Chondrocyte (in vitro differentiated cells): Measurements from ENCODE around the gene GAK. TPM values are rescaled to one million over a fixed set of nuclear protein-coding genes. Genes with fewer than 3 reads are reported as not detected.

Experiments used
- DNase-seq: peaks from one replicate; pipeline ENCODE4 v3.0.0; 2021; ENCODE audit warnings: mixed read lengths, low spot score
- H3K27ac Mint-ChIP-seq: one replicate; pipeline ENCODE4 v1.8.0; 2021; ENCODE audit warnings: mild to moderate bottlenecking, moderate library complexity, mixed read lengths; ENCODE audit not compliant: unreplicated experiment
- H3K27me3 Mint-ChIP-seq: 2 replicates; pipeline ENCODE4 v1.8.0; 2021; ENCODE audit warnings: low read depth, mixed read lengths
- H3K36me3 Mint-ChIP-seq: 2 replicates; pipeline ENCODE4 v1.8.0; 2021; ENCODE audit warnings: low read depth, mixed read lengths
- H3K4me1 Mint-ChIP-seq: 2 replicates; pipeline ENCODE4 v1.8.0; 2021; ENCODE audit warnings: low read depth, mild to moderate bottlenecking, mixed read lengths
- H3K4me3 Mint-ChIP-seq: one replicate; pipeline ENCODE4 v1.8.0; 2021; ENCODE audit warnings: mild to moderate bottlenecking, moderate library complexity, mixed read lengths; ENCODE audit not compliant: unreplicated experiment
- H3K9me3 Mint-ChIP-seq: 2 replicates; pipeline ENCODE4 v1.8.0; 2021; ENCODE audit warnings: low read depth, mixed read lengths
- total RNA-seq: library from RNA; stranded (reverse); gene quantifications from 3 replicates; pipeline ENCODE4 v1.2.1, GENCODE V29; 2021
- TF ChIP-seq, protein P1 (sequence below): fragments of 200-600 bp; sonication (generic); IDR thresholded peaks from 2 replicates; pipeline ENCODE4 v1.5.0; 2021; ENCODE audit warnings: antibody characterized with exemption, mild to moderate bottlenecking, moderate library complexity

Gene GAK
- total RNA-seq, 1 donor from 2014 or later, result 61.4 TPM

DNA sequence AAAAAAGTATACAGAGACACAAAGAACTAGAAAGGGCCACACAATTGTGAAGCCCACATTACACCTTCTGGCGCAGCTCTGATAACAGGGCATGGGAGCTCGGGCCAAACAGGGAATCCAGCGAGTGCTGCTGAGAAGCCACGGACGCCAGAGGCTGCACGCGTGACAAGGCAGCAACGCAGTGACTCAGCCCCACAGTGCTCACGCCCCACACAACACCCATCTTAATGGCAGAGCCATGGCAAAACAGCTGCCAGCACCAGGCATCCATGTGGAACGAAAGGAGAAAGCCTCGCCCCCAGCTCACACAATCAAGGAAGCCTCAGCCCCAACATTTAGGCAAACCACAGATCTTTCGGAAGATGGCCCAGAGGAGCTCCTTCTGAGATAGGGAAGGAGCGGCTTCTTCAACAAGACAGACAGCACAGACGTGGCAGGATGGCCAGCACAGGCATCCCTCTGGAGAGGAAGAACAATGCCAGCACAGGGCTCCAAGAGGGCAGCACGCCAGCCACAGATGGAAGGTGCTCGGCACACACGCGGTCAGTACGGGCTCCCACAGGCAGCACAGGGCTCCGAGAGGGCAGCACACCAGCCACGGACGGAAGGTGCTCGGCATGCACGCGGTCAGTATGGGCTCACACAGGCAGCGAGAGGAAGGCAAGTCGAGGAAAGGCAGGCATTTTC lies 33.1 kb downstream of the GAK start:
- peaks cover 3% of the 10 kb centered on the region for H3K4me1 Mint-ChIP-seq
- H3K27ac Mint-ChIP-seq, result no peak overlapping the region
- peaks cover 10% of the 10 kb centered on the region for H3K36me3 Mint-ChIP-seq
- no peak for DNase-seq
- H3K27me3 Mint-ChIP-seq, result no peaks in the 10 kb centered on the region
- no peak overlapping the region for H3K4me3 Mint-ChIP-seq
- no peaks in the 10 kb centered on the region for H3K9me3 Mint-ChIP-seq
- TF ChIP-seq, protein P1, sequence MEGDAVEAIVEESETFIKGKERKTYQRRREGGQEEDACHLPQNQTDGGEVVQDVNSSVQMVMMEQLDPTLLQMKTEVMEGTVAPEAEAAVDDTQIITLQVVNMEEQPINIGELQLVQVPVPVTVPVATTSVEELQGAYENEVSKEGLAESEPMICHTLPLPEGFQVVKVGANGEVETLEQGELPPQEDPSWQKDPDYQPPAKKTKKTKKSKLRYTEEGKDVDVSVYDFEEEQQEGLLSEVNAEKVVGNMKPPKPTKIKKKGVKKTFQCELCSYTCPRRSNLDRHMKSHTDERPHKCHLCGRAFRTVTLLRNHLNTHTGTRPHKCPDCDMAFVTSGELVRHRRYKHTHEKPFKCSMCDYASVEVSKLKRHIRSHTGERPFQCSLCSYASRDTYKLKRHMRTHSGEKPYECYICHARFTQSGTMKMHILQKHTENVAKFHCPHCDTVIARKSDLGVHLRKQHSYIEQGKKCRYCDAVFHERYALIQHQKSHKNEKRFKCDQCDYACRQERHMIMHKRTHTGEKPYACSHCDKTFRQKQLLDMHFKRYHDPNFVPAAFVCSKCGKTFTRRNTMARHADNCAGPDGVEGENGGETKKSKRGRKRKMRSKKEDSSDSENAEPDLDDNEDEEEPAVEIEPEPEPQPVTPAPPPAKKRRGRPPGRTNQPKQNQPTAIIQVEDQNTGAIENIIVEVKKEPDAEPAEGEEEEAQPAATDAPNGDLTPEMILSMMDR, result no peak

DNA sequence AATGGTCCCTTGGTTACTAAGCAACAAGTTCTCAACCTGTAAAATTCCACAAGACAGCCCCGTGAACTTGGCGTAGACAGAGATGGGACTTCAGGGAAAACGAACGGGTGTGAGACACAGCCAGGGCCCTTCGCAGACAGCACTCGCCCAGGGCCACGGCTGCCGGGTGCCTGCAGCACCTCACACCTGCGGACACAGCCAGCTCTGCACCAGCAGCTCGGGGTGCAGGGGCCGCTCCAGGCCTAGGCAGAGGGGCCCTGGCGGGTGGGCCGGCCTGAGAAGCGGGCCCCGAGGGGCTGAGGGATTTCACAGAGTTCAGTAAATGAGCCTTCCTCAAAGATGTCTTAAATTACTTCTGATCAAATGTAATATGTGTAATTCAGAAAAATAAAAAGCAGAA lies 34.0 kb downstream of the GAK start:
- TF ChIP-seq, protein P1, result no peak
- peaks cover 10% of the 10 kb centered on the region for H3K36me3 Mint-ChIP-seq
- no peaks in the 10 kb centered on the region for H3K27me3 Mint-ChIP-seq
- no peak overlapping the region for H3K27ac Mint-ChIP-seq
- no peak overlapping the region for H3K4me3 Mint-ChIP-seq
- H3K9me3 Mint-ChIP-seq, result no peaks in the 10 kb centered on the region
- peaks cover 3% of the 10 kb centered on the region for H3K4me1 Mint-ChIP-seq
- no peak for DNase-seq

DNA sequence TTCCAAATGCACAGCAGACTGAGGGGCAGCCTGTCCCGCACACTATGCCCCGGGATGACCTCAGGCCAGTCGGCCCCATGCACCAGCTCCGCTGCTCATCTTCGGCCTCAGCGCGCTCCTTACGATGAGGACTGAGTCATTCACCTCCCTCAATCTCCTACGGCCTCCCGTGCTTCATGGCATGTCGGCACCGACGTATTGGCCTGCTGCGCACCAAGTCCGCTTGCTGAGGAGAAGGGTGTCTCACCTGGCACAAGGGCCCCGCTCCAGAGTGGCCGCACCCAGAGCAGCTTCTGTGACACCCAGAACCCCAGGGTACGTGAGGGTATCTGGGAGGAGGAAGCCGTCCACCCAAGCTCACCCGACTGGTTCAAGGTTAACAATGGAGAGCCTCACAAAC lies 35.5 kb downstream of the GAK start:
- Mint-ChIP-seq H3K9me3 (no peaks in the 10 kb centered on the region), H3K27me3 (no peaks in the 10 kb centered on the region), H3K36me3 (peaks cover 10% of the 10 kb centered on the region), H3K4me1 (no peaks in the 10 kb centered on the region), H3K27ac (no peak overlapping the region), H3K4me3 (no peak overlapping the region)
- no peak for DNase-seq
- TF ChIP-seq, protein P1, result no peak

DNA sequence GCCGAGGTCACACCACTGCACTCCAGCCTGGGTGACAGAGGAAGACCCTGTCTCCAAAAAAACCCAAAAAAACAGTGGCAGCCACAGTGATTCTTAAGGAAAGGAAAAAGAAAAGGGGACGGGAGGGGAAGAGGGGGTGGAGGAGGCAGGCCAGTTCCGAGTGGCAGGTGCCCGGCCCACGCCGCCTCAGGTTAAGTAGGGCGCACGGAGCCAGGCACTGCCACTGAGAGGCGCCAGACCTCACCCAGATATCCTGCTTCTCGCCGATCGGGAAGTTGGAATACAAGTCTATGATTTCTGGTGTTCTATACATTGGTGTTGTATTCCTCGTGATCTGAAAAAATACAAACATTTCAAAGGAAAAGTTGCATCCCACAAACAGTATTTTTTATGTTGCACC lies 35.9 kb downstream of the GAK start:
- DNase-seq, result no peak
- Mint-ChIP-seq H3K27ac (no peak overlapping the region), H3K9me3 (no peaks in the 10 kb centered on the region), H3K4me1 (no peaks in the 10 kb centered on the region), H3K36me3 (peaks cover 10% of the 10 kb centered on the region), H3K4me3 (no peak overlapping the region), H3K27me3 (no peaks in the 10 kb centered on the region)
- TF ChIP-seq, protein P1, result no peak

- H3K4me3 Mint-ChIP-seq, result no peak overlapping the region
- peaks cover 9% of the 10 kb centered on the region for H3K36me3 Mint-ChIP-seq
- H3K4me1 Mint-ChIP-seq, result no peaks in the 10 kb centered on the region
- TF ChIP-seq, protein P1, result no peak
- DNase-seq, result no peak
- no peaks in the 10 kb centered on the region for H3K27me3 Mint-ChIP-seq
- H3K9me3 Mint-ChIP-seq, result no peaks in the 10 kb centered on the region
- H3K27ac Mint-ChIP-seq, result no peak overlapping the region
Observed at GRCh38 chr4:895596-895995, 36.5 kb downstream of the GAK start.
